Measurements from ENCODE around the gene AGBL4. TPM values are rescaled to one million over a fixed set of nuclear protein-coding genes. Genes with fewer than 3 reads are reported as not detected.

The AGBL4 gene
- total and polyA plus RNA-seq, 11 donors = 0.40 to 1.4 (median 0.54) TPM; not detected in 3

DNA sequence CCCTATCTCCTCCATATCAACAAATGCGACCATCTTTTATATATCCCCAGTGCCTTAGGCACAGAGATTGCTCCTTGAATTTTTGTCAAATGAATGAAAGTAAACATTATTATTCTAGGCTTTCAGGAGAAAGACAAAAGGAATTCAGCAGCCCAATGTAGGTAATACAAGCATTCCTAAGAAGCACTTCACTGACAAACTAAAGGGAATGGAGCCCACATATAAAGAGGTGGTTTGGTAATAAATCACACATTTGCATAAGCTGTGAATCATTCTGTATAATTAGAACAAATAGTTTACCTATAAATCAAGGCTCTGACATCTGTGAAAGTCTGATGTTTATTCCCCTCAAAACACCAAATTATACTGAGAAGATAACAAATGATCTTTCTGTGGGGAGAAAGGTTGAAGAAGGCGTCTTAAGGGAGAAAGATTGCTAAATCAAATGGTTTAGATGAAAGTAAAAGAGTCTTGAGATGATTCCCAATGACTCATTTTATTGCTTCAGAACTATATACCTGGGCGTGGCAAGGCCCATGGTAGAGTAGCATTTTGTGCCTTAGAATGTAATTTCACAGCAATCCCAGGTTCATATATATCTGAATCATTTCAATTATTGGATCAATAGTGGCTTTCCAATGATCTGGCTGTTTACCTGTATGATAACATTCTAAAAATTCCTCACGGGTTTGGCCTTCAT, 558.1 kb downstream of the AGBL4 start:
- WGBS, 4 donors = 61 to 69% (median 66%) methylated on average over 4 of the region's 4 CpGs
- TF ChIP-seq POLR2A (IDR thresholded peaks at IDR 0.05) = no peak
- TF ChIP-seq, protein P1, sequence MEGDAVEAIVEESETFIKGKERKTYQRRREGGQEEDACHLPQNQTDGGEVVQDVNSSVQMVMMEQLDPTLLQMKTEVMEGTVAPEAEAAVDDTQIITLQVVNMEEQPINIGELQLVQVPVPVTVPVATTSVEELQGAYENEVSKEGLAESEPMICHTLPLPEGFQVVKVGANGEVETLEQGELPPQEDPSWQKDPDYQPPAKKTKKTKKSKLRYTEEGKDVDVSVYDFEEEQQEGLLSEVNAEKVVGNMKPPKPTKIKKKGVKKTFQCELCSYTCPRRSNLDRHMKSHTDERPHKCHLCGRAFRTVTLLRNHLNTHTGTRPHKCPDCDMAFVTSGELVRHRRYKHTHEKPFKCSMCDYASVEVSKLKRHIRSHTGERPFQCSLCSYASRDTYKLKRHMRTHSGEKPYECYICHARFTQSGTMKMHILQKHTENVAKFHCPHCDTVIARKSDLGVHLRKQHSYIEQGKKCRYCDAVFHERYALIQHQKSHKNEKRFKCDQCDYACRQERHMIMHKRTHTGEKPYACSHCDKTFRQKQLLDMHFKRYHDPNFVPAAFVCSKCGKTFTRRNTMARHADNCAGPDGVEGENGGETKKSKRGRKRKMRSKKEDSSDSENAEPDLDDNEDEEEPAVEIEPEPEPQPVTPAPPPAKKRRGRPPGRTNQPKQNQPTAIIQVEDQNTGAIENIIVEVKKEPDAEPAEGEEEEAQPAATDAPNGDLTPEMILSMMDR (IDR thresholded peaks at IDR 0.05) = no peak
- intact Hi-C loops (cut with DNase I) = loop anchor here in 1 of 10 donors (2.0 kb wide), 1 partner anchor 17 kb away; no protein-coding TSS in a partner anchor
- Histone ChIP-seq H3K4me3 (no peak overlapping the region), H3K9me3 (no peaks in the 10 kb centered on the region), H3K4me1 (no peaks in the 10 kb centered on the region), H3K36me3 (no peaks in the 10 kb centered on the region), H3K27me3 (no peaks in the 10 kb centered on the region), H3K27ac (no peak overlapping the region)
- DNase-seq = no peak
- no peak for ATAC-seq

- ATAC-seq (no peak), DNase-seq (no peak)
- Histone ChIP-seq H3K4me3 (no peak overlapping the region), H3K9me3 (peaks cover 0 to 8% (median under 1%) of the 10 kb centered on the region in 12 donors), H3K4me1 (no peaks in the 10 kb centered on the region), H3K36me3 (no peaks in the 10 kb centered on the region), H3K27ac (no peak overlapping the region), H3K27me3 (no peaks in the 10 kb centered on the region)
- WGBS, 4 donors = 67 to 76% (median 72%) methylated on average over 2 of the region's 2 CpGs
- intact Hi-C loops (cut with DNase I) = no loop called here
- TF ChIP-seq POLR2A (IDR thresholded peaks at IDR 0.05) = no peak
- TF ChIP-seq, protein P1 (IDR thresholded peaks at IDR 0.05) = no peak
Measured at GRCh38 chr1:49448200-49448599, 575.6 kb downstream of the AGBL4 start.

GRCh38 chr1:49436865-49437264, 586.9 kb downstream of the AGBL4 start:
- no peak overlapping the region for H3K4me3 ChIP-seq
- 41 to 55% (median 44%) methylated on average over 2 of the region's 2 CpGs for WGBS, 4 donors
- ATAC-seq (no peak), DNase-seq (no peak)
- peaks cover 0 to 23% (median 5%) of the 10 kb centered on the region in 12 donors for H3K9me3 ChIP-seq
- H3K27ac ChIP-seq = no peak overlapping the region
- H3K27me3 ChIP-seq = no peaks in the 10 kb centered on the region
- no peaks in the 10 kb centered on the region for H3K36me3 ChIP-seq
- TF ChIP-seq POLR2A (IDR thresholded peaks at IDR 0.05) = no peak
- TF ChIP-seq, protein P1 (IDR thresholded peaks at IDR 0.05) = no peak
- intact Hi-C loops (cut with DNase I) = no loop called here
- no peaks in the 10 kb centered on the region for H3K4me1 ChIP-seq

DNA sequence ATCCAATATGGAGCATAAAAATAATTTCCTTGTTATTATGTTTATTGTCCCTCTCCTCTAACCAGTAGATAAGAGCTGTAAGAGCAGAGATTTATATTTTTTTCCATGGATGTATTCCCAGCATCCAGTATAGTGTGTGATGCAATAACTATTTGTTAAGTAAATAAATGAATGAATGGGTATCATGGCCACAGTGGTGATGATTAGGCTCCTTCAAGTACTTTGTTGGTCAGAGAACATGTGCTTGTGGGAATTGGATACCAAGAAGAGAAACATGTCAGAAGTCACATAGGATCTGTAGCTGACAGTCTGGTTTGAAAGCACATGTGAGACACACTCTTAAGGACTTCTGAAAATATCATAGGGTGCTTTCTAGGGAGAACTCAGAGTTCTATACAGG, 588.5 kb downstream of the AGBL4 start:
- Histone ChIP-seq H3K27me3 (no peaks in the 10 kb centered on the region), H3K36me3 (no peaks in the 10 kb centered on the region), H3K9me3 (peaks cover 0 to 14% (median 0%) of the 10 kb centered on the region in 12 donors), H3K27ac (no peak overlapping the region), H3K4me3 (no peak overlapping the region), H3K4me1 (no peaks in the 10 kb centered on the region)
- DNase-seq = no peak
- no peak for ATAC-seq
- intact Hi-C loops (cut with DNase I) = no loop called here
- TF ChIP-seq POLR2A (IDR thresholded peaks at IDR 0.05) = no peak
- TF ChIP-seq, protein P1 (IDR thresholded peaks at IDR 0.05) = no peak

Data from heart left ventricle (tissue), 16 donors.